ENCODE measurements around the gene MAP7. TPM values are rescaled to one million over a fixed set of nuclear protein-coding genes. Genes with fewer than 3 reads are reported as not detected.

The MAP7 gene
- total RNA-seq, 4 donors from 2014 or later, result 4.6 to 9.7 (median 6.0) TPM

DNA sequence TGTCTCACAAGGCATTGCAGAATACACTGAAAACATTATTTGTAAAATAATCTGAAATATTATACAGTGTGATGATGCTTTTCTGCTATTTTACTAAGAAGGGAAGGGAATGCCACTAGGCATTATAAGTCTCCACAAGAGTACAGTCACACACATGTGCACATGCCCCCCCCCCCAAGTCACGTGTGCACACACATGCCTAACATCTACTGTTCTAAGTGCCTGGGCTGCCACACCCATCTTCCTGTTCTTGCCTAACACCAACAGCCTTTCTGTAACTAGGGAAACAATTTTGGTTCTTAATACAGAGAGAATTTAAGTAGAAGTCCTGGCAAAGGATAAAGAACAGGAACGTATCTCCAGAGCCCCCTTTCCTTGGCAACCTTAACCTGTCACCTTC is 202.4 kb downstream of the MAP7 start:
- no peak for TF ChIP-seq CTCF (IDR thresholded peaks at IDR 0.05; ENCODE audit: low read depth)

GRCh38 chr6:136345145-136345544 is 205.1 kb downstream of the MAP7 start:
- no peak for TF ChIP-seq CTCF (IDR thresholded peaks at IDR 0.05; ENCODE audit: low read depth)

DNA sequence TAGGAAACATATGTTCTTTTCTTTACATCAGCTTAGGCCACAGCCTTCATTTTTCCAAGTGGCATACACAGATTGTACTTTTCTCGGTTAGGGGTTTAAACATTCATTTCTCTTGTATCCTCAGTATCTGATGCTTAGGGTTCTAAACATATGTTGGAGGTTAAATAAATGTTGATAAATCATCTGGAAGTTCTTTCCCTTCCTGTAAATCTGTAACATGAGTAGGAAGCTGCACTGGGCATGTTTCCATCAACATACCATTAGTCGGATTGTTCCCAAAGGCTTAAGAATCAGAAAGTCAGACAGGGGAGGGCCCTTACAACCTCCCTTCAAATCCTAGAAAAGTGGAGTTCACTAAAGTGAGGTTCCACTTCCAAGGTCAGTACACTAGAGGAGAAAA is 205.8 kb downstream of the MAP7 start:
- TF ChIP-seq CTCF (IDR thresholded peaks at IDR 0.05; ENCODE audit: low read depth), result no peak

GRCh38 chr6:136343700-136344099 is 206.5 kb downstream of the MAP7 start:
- no peak for TF ChIP-seq CTCF (IDR thresholded peaks at IDR 0.05; ENCODE audit: low read depth)

GRCh38 chr6:136343275-136343674 is 206.9 kb downstream of the MAP7 start:
- TF ChIP-seq CTCF (IDR thresholded peaks at IDR 0.05; ENCODE audit: low read depth), result no peak

DNA sequence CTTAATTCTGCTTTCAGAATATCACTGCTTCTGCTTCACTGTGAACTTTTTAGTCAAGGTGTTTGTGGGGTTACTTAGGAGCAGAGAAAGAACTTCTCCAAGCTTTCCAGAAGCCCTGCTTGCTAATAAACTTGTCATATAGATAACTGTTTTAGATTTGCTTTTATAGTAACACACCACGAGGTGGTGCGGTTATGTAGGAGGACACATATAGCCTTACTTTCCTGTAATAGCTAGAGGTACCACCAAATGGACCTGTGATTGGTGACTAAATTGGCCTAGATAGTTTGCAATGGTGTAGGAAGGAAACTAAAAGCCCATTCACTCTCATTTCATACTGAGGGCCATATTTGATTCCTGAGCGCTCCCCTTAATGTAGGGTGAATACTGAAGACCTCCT is 208.3 kb downstream of the MAP7 start:
- TF ChIP-seq CTCF (IDR thresholded peaks at IDR 0.05; ENCODE audit: low read depth), result no peak

- TF ChIP-seq CTCF (IDR thresholded peaks at IDR 0.05; ENCODE audit: low read depth), result no peak
Observed at GRCh38 chr6:136341367-136341766, 208.9 kb downstream of the MAP7 start.

Measured in subcutaneous adipose tissue (tissue), 4 donors.